HepG2 (cell line): ENCODE results near the gene ANKZF1. TPM values are rescaled to one million over a fixed set of nuclear protein-coding genes. Genes with fewer than 3 reads are reported as not detected.
A peak's percentile ranks its signal among the peaks of the same experiment; 100 is the strongest.

Source experiments
- BCL6 ChIP-seq: IDR thresholded peaks from 2 replicates; pipeline ENCODE4 v1.6.1; 2016; ENCODE audit warnings: missing genetic modification reagents, missing compliant biosample characterization
- ETV6 ChIP-seq: sonication (generic); formaldehyde crosslinking; conservative IDR thresholded peaks from 2 replicates; pipeline ENCODE4 v1.4.0; 2020; ENCODE audit warnings: missing genetic modification reagents
- FOXJ3 ChIP-seq: sonication (generic); formaldehyde crosslinking; IDR thresholded peaks from 2 replicates; pipeline ENCODE4 v1.4.0; 2020; ENCODE audit warnings: missing genetic modification reagents, mild to moderate bottlenecking, borderline replicate concordance
- HNF1B ChIP-seq: sonication (generic); formaldehyde crosslinking; IDR thresholded peaks from 2 replicates; pipeline ENCODE4 v1.5.1; 2020; ENCODE audit warnings: mild to moderate bottlenecking, moderate library complexity, missing genetic modification reagents
- HOXA3 ChIP-seq: sonication (generic); formaldehyde crosslinking; IDR thresholded peaks from 2 replicates; pipeline ENCODE4 v1.5.0; 2020; ENCODE audit warnings: missing genetic modification reagents
- ISX ChIP-seq: sonication (generic); formaldehyde crosslinking; conservative IDR thresholded peaks from 2 replicates; pipeline ENCODE4 v1.5.0; 2020; ENCODE audit warnings: missing genetic modification reagents
- REPIN1 ChIP-seq: sonication (generic); formaldehyde crosslinking; IDR thresholded peaks from 2 replicates; pipeline ENCODE4 v1.8.0; 2022; ENCODE audit warnings: missing genetic modification reagents, low read depth, mild to moderate bottlenecking, borderline replicate concordance
- YEATS2 ChIP-seq: sonication (generic); formaldehyde crosslinking; IDR thresholded peaks from 2 replicates; pipeline ENCODE4 v1.4.0; 2020; ENCODE audit warnings: missing genetic modification reagents, borderline replicate concordance
- ZFY ChIP-seq: sonication (generic); formaldehyde crosslinking; IDR thresholded peaks from 2 replicates; pipeline ENCODE4 v1.4.0; 2020; ENCODE audit warnings: missing genetic modification reagents
- ZMYM3 ChIP-seq: sonication (generic); formaldehyde crosslinking; IDR thresholded peaks from 2 replicates; pipeline ENCODE4 v1.5.1; 2020; ENCODE audit warnings: mild to moderate bottlenecking, missing genetic modification reagents
- ZNF512B ChIP-seq: sonication (generic); formaldehyde crosslinking; IDR thresholded peaks from 2 replicates; pipeline ENCODE4 v1.5.1; 2020; ENCODE audit warnings: missing genetic modification reagents, mild to moderate bottlenecking, borderline replicate concordance
- ZNF768 ChIP-seq: sonication (generic); formaldehyde crosslinking; IDR thresholded peaks from 2 replicates; pipeline ENCODE4 v1.4.0; 2020; ENCODE audit warnings: missing genetic modification reagents
- ZNF776 ChIP-seq: sonication (generic); formaldehyde crosslinking; IDR thresholded peaks from 2 replicates; pipeline ENCODE4 v1.4.0; 2020; ENCODE audit warnings: mild to moderate bottlenecking, missing genetic modification reagents
- ZSCAN9 ChIP-seq: IDR thresholded peaks from 2 replicates; pipeline ENCODE4 v1.6.1; 2016; ENCODE audit warnings: borderline replicate concordance
- polyA plus RNA-seq, 8 experiments: library from polyadenylated mRNA; depleted of rRNA in 3 of 8; stranded (reverse) in 7 of 8; unstranded in 1 of 8; fragments of >200 nt; fragmentation: Illumina TruSeq in 4 of 8; extraction: Trizol in 4 of 8; gene quantifications; 2 replicates each; pipeline versions ENCODE4 v1.2.1 to v1.2.3, GENCODE V29; 2011 to 2016; ENCODE audit warnings: low read depth in 4 of 8, missing spikeins in 1 of 8, mixed read lengths in 1 of 8; ENCODE audit not compliant: insufficient read depth in 1 of 8
- total RNA-seq, 5 experiments: library from RNA; depleted of rRNA; stranded (reverse); fragments of >200 nt; fragmentation: Illumina TruSeq; extraction: Trizol; gene quantifications; 2 replicates each; pipeline ENCODE4 v1.2.3, GENCODE V29; 2016; ENCODE audit warnings: low read depth in 1 of 5
- TF ChIP-seq, protein P1 (sequence below): IDR thresholded peaks from 2 replicates; pipeline ENCODE4 v1.6.1; 2016; ENCODE audit warnings: missing compliant biosample characterization, missing genetic modification reagents, borderline replicate concordance
- TF ChIP-seq, protein P2 (sequence below): IDR thresholded peaks from 2 replicates; pipeline ENCODE4 v1.6.1; 2016; ENCODE audit warnings: low read depth, control low read depth
- TF ChIP-seq, protein P3 (sequence below): sonication (generic); formaldehyde crosslinking; IDR thresholded peaks from 2 replicates; pipeline ENCODE4 v1.8.0; 2022; ENCODE audit warnings: mild to moderate bottlenecking, missing genetic modification reagents; ENCODE audit not compliant: insufficient replicate concordance
- TF ChIP-seq, protein P4 (sequence below): IDR thresholded peaks from 2 replicates; pipeline ENCODE4 v1.6.1; 2018; ENCODE audit warnings: missing genetic modification reagents

ANKZF1 gene
- total and polyA plus RNA-seq, 2 of the 13 experiments (the other 11 are each of a cell fraction or from before 2014, with no cell fraction given): 25.3 to 128 TPM

DNA sequence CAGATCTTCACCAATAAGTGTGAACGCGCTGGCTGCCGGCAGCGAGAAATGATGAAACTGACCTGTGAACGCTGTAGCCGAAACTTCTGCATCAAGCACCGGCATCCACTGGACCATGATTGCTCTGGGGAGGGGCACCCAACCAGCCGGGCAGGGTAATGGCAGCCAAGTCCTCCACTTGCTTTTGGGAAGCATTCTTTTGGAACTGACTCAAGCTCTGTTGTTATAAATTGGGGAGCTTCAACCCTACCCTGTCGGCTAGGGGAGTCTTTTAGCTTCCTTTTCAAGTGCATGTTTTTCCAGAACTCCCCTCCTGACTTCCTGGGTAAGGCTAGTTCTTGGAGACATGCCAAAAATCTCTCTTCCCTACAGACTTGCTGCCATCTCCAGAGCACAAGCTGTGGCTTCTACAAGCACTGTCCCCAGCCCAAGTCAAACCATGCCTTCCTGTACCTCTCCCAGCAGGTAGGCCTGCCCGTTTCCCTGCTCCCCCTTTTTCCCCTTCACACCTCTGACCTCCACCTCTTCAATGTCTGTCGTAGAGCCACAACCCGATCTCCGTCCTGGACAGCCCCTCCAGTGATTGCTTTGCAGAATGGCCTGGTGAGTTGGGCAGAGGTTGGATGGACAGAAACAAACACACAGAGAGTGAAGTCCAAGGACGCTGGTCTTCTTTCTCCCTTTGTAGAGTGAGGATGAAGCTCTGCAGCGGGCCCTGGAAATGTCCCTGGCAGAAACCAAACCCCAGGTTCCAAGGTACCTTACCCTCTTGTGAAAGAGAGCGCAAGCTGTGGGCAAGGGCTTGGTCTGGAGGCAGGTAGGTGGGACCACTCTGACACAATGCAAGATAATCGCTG is 21.5 kb upstream of the ANKZF1 start (continued):
- TF ChIP-seq ZSCAN9 (peak; percentile 62; the same call in 1 of the 2 replicates), HNF1B (CRISPR knock-in tag) (peak; percentile 87), ETV6 (CRISPR knock-in tag) (no peak), REPIN1 (CRISPR knock-in tag) (0 out of 2 replicates have a peak, but pooled peaks have one; percentile 32), BCL6 (CRISPR knock-in tag) (peak; percentile 46; the same call in 1 of the 2 replicates), ZMYM3 (peak; percentile 29), ZNF776 (no peak), ZNF512B (CRISPR knock-in tag) (0 out of 2 replicates have a peak, but pooled peaks have one; percentile 59), FOXJ3 (peak; percentile 76; the same call in 1 of the 2 replicates), ZFY (CRISPR knock-in tag) (peak; percentile 49), HOXA3 (CRISPR knock-in tag) (peak; percentile 70; the same call in 1 of the 2 replicates), ZNF768 (CRISPR knock-in tag) (peak; percentile 7; the same call in 1 of the 2 replicates), YEATS2 (peak; percentile 24; the same call in 1 of the 2 replicates), ISX (no peak)
- TF ChIP-seq, protein P1, sequence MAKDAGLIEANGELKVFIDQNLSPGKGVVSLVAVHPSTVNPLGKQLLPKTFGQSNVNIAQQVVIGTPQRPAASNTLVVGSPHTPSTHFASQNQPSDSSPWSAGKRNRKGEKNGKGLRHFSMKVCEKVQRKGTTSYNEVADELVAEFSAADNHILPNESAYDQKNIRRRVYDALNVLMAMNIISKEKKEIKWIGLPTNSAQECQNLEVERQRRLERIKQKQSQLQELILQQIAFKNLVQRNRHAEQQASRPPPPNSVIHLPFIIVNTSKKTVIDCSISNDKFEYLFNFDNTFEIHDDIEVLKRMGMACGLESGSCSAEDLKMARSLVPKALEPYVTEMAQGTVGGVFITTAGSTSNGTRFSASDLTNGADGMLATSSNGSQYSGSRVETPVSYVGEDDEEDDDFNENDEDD (CRISPR knock-in tag): peak; percentile 54; the same call in 1 of the 2 replicates
- TF ChIP-seq, protein P2, sequence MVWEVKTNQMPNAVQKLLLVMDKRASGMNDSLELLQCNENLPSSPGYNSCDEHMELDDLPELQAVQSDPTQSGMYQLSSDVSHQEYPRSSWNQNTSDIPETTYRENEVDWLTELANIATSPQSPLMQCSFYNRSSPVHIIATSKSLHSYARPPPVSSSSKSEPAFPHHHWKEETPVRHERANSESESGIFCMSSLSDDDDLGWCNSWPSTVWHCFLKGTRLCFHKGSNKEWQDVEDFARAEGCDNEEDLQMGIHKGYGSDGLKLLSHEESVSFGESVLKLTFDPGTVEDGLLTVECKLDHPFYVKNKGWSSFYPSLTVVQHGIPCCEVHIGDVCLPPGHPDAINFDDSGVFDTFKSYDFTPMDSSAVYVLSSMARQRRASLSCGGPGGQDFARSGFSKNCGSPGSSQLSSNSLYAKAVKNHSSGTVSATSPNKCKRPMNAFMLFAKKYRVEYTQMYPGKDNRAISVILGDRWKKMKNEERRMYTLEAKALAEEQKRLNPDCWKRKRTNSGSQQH: peak; percentile 80; the same call in 1 of the 2 replicates
- TF ChIP-seq, protein P3, sequence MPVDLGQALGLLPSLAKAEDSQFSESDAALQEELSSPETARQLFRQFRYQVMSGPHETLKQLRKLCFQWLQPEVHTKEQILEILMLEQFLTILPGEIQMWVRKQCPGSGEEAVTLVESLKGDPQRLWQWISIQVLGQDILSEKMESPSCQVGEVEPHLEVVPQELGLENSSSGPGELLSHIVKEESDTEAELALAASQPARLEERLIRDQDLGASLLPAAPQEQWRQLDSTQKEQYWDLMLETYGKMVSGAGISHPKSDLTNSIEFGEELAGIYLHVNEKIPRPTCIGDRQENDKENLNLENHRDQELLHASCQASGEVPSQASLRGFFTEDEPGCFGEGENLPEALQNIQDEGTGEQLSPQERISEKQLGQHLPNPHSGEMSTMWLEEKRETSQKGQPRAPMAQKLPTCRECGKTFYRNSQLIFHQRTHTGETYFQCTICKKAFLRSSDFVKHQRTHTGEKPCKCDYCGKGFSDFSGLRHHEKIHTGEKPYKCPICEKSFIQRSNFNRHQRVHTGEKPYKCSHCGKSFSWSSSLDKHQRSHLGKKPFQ (CRISPR knock-in tag): peak; percentile 91
- TF ChIP-seq, protein P4, sequence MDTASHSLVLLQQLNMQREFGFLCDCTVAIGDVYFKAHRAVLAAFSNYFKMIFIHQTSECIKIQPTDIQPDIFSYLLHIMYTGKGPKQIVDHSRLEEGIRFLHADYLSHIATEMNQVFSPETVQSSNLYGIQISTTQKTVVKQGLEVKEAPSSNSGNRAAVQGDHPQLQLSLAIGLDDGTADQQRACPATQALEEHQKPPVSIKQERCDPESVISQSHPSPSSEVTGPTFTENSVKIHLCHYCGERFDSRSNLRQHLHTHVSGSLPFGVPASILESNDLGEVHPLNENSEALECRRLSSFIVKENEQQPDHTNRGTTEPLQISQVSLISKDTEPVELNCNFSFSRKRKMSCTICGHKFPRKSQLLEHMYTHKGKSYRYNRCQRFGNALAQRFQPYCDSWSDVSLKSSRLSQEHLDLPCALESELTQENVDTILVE (CRISPR knock-in tag): peak; percentile 75; the same call in 1 of the 2 replicates
